Measurements from ENCODE around the gene PYGO2. TPM values are rescaled to one million over a fixed set of nuclear protein-coding genes. Genes with fewer than 3 reads are reported as not detected.

Gene PYGO2
- total RNA-seq, 4 donors from 2014 or later, result 13.4 to 23.9 (median 14.8) TPM

DNA sequence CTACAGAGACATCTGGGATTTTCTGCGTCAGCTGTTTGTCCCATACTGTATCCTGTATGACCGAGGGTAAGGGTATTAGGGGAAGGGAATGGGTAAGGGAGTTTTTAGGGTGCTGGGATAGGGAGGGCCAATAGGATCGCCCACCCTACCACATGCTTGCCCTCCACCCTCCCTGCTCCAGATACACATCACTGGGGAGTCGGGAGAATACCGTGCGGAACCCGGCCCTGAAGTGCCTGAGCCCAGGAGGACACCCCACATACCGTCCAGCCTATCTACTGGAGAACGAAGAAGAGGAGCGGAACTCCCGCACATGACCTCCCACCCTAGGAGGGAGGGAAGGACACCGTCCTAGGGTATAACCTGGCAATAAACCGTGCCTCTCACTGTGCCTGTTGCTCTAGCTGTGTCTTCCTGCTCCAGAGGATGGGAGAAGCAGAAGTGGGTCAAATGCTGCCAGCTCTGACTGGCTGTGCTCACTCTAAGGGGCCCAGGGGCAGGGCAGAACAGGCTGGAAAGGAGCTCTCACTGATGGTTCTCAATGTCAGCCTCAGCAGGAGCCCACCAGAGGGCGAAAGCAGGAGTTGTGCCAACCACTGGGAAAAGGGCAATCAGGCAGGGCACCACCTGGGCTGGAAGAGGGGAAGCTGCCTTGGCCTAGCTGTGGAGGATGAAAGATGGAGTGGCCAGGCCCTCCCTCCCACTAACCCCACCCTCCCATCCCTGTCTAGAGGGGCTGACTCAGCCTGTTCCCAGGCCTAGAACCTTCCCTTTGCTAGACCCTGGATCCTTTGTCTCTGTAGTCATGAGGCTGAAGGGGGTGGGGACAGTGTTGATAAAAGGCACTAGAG, 31.4 kb upstream of the PYGO2 start:
- TF ChIP-seq, protein P1, sequence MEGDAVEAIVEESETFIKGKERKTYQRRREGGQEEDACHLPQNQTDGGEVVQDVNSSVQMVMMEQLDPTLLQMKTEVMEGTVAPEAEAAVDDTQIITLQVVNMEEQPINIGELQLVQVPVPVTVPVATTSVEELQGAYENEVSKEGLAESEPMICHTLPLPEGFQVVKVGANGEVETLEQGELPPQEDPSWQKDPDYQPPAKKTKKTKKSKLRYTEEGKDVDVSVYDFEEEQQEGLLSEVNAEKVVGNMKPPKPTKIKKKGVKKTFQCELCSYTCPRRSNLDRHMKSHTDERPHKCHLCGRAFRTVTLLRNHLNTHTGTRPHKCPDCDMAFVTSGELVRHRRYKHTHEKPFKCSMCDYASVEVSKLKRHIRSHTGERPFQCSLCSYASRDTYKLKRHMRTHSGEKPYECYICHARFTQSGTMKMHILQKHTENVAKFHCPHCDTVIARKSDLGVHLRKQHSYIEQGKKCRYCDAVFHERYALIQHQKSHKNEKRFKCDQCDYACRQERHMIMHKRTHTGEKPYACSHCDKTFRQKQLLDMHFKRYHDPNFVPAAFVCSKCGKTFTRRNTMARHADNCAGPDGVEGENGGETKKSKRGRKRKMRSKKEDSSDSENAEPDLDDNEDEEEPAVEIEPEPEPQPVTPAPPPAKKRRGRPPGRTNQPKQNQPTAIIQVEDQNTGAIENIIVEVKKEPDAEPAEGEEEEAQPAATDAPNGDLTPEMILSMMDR (IDR thresholded peaks at IDR 0.05; ENCODE audit: low read depth), result no peak

DNA sequence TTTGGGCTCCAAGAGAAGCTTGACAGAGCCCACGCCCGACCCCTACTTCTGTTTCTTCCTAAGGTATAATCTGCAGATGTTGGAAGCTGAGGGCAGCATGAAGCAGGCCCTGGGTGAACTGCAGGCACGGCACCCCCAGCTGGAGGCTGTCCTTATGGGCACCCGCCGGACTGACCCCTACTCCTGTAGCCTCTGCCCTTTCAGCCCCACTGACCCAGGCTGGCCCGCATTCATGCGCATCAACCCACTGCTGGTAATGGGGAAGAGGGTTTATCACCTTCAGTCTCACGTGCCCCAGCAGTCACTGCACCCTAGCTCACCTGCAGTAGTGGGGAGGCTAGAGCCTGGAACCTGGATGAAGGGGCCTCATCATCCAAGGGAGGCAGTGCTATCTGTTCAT, 28.7 kb upstream of the PYGO2 start:
- TF ChIP-seq, protein P1 (IDR thresholded peaks at IDR 0.05; ENCODE audit: low read depth), result no peak

DNA sequence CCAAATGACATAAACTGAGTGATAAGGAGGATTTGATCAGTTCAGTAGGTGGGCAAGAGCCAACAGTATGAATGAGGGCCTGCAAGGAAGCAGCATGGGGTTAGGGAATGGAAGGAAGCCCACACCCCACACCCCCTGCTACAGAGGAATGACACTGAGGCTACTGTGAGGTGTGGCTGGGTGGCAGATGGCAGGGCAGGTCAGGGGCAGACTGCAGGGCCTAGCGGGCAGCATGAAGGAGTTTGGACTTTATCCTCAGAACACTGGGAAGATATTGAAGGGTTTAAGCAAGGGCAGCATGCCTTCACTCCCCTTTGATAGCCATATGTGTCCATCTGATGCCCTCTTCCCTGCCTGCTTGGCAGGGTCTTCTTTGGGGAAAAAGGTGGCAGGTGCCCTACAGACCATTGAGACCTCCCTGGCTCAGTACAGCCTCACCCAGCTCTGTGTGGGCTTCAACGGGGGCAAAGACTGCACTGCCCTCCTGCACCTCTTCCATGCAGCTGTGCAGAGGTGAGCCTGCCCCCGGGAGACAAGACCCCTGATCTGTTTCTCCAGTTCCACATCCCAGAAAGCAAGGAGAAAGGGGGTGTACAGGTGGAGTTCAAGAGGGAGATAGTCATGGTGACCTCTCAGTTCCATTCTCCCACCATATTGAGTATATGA, 27.7 kb upstream of the PYGO2 start:
- TF ChIP-seq, protein P1 (IDR thresholded peaks at IDR 0.05; ENCODE audit: low read depth), result no peak

DNA sequence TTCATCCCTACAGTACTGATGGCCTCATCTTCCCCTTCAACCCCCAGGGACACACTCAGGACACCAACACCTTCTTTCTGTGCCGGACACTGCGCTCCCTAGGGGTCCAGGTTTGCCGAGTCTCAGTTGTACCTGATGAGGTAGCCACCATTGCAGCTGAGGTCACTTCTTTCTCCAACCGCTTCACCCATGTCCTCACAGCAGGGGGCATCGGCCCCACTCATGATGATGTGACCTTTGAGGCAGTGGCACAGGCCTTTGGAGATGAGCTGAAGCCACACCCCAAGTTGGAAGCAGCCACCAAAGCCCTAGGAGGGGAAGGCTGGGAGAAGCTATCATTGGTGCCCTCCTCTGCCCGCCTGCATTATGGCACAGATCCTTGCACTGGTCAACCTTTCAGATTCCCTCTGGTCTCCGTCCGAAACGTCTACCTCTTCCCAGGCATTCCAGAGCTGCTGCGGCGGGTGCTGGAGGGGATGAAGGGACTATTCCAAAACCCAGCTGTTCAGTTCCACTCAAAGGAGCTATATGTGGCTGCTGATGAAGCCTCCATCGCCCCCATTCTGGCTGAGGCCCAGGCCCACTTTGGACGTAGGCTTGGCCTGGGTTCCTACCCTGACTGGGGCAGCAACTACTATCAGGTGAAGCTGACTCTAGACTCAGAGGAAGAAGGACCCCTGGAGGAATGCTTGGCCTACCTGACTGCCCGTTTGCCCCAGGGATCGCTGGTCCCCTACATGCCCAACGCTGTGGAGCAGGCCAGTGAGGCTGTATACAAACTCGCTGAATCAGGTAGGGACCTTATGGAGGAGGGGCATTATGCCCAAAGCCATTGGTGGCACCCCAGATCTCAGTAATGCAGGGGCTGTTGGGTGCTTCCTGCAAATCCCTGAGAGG, 26.7 kb upstream of the PYGO2 start:
- TF ChIP-seq, protein P1 (IDR thresholded peaks at IDR 0.05; ENCODE audit: low read depth), result no peak

DNA sequence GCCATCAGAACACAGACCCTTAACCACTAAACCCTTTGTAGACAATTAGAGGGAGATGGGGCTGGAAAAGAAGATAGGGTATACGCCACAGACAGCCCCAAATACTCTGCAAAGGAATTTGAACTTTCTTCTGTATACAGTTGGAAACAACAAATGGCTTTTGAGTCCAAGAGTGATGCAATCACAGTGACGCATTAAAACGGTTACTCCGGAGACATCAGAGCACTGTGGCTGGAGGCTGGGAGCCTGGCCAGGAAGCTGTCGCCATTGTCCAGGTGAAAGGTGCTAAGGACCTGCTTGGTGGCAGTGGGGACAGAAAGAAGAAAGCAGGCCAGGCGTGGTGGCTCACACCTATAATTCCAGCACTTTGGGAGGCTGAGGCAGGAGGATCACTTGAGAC, 25.7 kb upstream of the PYGO2 start:
- TF ChIP-seq, protein P1 (IDR thresholded peaks at IDR 0.05; ENCODE audit: low read depth), result no peak

DNA sequence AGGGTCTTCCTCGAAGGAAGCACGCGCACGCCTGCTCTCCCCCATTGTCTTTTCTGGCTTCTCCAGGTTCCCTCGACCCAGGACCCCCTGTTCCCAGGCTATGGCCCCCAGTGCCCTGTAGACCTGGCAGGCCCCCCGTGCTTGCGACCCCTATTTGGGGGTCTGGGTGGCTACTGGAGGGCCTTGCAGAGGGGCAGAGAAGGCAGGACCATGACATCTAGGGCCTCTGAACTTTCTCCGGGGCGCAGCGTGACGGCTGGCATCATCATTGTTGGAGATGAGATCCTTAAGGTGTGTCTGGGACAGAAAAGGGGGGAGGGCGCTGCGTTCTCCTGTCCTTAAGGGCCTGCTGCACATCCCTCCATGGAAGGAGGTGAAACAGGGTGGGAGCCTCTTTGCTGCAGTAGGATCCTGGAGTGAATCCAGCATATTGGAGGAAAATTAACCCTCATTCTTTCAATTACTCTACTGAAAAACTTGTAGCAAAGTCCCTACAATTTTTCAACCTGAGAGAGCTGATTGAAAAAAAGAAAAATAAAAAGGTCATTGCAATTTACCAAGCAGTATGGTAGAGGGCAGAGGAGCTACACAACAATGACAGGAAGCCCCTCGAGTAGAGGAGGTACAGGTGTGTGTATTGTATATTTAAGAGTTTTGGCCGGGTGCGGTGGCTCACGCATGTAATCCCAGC, 22.3 kb upstream of the PYGO2 start:
- TF ChIP-seq, protein P1 (IDR thresholded peaks at IDR 0.05; ENCODE audit: low read depth), result no peak
